GM19193 (cell line): ENCODE measurements around the gene CHMP6.

ENCODE experiments used
- POLR2A ChIP-seq: IDR thresholded peaks from 4 replicates; pipeline ENCODE4 v1.6.1; 2011; ENCODE audit not compliant: insufficient read depth, insufficient read length; ENCODE audit errors: extremely low read depth

CHMP6 gene

DNA sequence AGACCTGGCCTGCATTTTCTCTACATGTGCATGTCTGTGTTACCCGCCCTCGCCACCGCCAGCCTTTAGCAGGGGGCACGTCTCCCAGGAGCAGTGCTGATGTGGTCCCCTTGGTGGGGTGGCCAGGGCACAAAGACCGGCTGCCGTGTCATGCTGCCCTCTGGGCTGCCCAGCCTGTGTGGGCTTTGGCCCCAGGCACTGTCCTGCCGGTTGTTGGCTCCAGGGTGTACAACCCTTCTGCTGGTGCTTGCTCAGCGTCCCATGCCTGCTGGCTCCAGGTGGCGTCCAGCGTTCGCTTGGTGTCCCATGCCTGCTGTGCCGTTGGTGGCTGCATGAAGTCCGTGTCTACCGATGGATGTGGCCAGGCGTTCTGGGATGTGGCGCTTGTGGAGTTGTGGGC is 47.5 kb downstream of the CHMP6 start:
- no peak for TF ChIP-seq POLR2A

DNA sequence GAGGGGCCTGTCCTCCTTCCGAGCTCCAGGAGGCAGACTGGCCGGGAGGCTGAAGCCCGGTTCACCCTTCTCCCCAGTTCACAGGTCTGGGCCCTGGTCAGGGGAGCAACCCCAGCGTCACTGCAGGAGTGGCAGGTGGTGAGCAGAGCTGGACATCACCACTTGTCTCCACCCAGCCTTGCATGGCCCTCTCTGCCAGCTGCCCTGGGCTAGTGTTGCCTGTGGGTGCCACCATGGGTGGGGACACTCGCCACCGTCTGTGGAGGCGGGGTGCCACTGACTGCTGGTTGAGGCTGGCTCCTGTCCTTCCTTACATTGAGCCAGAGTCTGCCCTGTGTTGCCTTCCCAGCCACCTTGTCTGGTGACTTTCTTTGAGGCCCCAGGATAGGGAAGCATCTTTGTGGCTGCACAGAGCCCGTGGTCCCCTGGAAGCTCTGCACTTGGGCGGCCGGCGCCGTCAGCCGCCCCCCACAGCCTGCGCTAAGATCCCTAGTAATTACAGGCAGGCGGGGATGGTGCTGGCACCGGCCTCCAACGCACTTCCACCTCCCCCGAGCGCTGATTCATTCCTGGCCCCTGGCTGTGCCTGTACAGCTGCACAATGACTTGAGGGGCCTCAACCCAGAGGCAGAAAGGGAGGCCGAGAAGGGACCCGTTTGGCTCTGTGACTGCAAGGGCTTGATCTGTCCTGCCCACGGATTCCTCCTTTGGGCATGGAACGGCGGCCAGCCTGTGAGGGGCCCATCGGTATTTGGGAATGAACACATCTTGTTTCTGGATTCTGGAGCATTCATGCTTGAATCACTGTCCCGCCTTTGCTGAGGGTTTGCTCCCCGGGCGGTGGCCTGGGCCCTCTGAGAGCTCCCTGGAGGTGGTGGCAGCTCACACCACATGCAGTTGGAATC is 48.5 kb downstream of the CHMP6 start:
- TF ChIP-seq POLR2A = no peak

DNA sequence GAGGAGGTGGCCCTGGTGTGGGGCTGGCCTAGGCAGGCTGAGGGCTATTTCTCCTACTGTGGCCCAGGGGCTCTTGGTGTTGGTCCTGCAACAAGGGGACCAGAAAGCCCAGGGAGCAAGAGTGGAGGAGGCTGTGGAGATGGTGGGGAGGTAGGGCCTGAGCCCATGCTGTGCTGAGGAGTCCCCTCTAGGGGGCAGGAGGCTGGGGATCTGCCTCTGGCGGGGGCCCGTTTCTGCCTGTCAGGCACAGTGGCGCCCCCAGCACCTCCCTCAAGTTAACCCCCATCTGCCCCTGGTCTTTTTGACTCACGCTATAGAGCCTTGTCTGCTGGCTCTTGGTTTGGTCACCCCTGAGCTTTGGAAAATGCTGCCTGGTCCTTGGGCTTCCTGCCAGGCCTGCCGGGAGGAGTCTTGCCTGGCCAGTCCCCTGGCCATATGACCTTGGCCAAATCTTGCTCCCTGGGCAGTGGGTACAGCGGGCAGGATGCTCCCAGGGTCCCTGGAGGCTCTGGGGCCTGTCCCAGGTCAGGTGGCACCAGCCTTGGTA is 49.2 kb downstream of the CHMP6 start:
- TF ChIP-seq POLR2A = no peak

DNA sequence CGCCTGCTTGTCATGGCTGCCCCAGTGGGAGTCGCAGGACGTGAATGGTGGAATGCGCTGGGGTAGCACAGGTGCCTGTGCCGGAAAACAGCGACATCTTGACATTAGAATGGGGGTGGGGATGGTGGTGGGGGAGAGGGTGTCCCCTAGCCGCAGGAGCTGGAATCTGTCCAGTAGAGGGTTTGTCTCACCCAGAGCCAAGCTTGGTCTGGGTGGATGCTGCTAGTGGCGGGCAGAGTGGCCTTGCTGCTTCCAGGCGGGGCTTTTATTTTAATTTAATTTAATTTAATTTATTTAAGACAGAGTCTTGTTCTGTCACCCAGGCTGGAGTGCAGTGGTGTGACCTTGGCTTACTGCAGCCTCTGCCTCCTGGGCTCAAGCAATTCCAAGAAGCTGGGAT is 51.0 kb downstream of the CHMP6 start:
- no peak for TF ChIP-seq POLR2A

DNA sequence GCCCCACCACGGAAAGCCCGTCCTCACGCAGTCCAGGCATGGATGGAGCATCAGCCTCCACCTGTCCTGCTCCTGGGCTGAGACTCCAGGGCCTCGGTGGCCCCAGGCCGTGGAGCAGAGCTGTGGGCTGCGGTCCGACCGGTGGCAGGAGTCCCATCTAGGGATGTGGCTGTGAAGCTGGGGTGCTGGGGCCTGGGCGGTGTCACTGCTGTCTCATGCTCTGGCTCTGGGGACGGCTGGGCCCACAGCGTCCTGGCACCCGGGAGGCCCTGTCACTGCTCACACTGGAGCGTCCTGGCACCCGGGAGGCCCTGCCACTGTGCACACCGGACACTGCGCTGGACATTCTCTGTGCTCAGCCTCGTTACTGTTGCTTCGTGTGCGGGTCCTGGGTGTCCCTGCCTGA is 51.7 kb downstream of the CHMP6 start:
- TF ChIP-seq POLR2A = no peak

DNA sequence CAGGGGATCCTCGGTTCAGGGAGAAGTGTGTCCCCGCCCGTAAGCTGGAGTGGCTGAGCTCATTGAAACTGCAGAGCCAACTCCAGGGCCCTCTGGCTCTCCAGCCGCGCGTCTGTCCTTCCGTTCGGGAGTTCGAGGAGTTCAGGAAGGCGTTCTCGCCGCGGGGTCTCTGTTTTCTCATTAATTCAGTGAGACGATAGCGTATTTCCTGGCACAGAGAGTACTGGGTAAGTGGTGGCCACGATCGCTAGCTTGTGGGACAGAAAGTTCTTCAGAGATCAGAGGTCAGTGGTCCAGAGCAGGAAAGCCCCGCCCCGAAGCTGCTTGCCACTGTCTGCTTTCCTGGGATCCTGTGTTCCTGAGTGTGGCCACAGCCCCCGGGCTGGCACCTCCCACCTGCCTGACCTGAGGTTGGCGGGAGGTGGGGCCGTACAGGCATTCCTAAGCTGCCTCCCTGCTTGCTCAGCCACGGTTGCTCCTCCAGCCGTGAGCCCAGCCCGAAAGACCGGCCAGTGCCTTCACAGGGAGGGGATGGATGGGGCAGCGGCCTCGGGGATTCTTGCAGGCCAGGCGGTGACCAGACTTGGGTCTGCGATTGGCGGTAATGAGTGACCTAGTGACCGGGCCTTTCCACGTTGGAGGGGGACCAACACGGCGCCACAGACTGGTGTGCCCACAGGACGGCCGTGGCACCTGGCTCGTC is 52.2 kb downstream of the CHMP6 start:
- no peak for TF ChIP-seq POLR2A

DNA sequence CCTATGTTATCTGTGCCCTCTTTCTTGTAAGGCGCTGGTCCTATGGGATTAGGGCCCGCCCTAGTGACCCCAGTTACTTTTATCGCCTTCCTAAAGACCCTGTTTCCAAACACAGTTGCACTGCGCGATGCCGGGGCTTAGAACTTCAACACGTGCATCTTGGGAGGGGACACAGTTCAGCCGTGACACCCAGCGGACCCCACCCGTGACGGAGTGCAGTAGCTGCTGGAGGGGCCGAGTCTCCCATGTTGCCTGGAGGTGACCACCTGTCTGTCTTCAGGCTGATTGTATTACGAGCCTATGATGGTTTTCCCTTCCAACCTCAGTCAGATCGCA is 52.8 kb downstream of the CHMP6 start:
- no peak for TF ChIP-seq POLR2A

DNA sequence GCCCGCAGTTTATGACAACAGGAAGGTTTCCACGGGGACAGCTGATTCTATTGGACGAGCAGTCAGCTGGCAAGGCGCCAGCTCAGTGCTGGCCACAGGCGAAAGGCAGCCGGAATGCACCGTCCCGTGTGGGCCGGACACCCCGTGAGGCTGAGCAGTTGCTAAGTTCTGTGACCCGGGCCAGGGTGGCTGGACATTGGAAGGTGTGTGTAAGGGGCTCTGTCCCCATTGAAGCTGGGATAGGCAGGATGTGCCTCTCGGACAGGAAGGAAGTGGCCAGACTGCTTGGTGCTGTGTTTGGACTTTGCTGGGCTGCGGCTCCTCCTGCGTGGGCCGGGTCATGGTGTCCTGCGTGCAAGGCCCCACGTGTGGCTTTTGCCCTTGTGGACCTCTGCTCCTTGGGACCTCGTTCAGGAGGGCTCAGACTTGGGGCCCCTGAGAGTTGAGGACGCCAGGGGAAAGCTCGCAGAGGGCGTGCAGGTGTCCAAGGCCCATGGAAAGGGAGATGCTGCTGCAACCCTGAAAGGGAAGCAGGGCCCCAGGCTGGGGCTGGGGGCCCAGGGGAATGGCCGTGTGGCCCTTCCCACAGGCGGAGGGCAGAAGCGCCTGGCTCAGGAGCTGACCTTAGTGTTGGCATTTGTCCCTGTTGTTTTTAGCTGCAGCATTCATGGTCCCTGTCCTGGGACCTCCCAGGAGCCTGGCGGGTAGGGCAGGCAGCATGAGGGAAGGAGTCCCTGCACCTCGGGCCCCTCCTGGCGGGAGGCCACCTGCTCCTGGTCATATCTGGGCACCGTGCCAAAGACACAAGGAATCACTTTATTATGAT is 53.3 kb downstream of the CHMP6 start:
- TF ChIP-seq POLR2A = no peak

DNA sequence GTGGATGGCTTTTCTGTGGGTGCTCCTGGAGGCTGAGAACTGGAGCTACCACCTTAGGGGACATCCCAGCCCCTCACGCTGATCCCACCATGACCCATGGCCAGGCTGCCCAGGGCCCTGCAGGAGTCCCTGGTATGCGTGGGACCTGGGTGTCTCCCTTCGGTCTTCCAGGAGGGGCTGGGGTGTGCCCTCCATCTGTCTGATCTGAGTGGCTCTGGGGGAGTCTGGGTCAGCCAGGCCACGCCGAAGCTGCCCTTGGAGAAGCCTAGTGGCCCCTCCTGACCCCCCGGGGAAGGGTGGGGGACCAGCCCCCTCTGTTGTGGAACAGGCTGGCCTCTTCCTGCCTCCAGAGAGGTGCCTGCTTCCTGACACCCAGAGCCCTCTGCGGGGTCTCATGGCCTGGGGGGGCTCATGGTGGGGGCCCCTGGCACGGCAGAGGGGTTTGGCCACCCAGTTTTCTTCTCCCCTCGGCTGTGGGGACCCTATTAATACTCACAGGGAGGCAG is 54.0 kb downstream of the CHMP6 start:
- TF ChIP-seq POLR2A = no peak

DNA sequence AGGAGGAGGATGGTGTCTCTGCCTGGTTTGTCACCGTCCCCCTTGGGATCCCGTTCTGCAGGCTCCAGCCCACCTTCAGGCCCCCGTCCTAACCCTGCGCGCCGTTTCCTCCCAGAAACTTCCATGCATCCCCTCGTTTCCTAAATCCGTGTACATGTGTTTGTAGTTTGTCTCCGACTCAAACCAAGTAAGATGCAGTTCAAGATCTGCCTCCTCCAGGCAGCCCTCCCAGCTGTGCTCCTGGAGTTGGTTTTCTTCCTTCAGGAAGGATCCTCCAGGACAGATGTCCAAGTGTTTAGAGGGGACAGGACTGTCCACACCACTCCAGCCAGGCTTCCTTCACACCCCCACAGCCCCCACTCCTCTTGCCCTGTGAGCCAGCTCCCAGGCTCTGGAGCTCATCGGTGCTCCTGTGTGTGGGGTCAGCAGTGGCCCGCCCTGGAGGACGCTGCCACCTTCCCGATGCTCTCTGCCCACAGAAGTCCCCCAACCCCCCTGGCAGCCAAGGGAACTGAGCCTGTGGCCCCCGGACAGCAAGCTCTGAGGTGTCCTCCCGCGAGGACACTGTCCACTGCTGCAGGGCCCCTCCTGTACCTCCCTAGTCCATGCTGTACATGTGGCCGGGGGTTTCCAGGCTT is 54.6 kb downstream of the CHMP6 start:
- TF ChIP-seq POLR2A = no peak

DNA sequence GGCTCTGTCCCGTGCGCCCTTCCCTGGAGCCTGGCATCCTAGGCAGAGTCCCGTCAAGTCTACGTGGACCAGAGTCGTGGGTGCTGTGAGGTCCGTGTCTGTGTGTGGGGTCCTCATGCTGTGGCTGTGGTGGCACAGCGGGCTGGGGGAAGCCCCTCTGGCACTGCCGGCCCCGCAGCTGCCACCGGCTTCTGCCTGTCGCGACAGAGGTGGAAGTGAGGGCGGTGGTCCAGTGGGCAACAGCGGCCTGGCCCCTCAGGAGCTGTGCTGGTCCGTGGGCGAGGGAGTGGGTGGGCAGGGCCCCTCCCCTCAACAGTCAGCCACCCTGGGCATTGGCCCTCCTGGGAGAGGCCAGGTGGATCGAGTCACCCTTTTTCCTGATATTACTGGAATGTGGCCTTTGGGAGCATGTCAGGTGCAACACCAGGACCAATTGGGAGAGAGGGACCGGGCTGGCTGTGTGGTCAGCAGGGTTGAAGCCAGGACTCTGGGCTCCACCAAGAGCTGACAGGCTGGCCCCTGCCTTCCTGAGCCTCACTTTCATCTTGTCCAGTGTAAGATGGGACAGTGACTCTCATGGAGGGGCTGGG is 55.2 kb downstream of the CHMP6 start:
- TF ChIP-seq POLR2A = no peak

DNA sequence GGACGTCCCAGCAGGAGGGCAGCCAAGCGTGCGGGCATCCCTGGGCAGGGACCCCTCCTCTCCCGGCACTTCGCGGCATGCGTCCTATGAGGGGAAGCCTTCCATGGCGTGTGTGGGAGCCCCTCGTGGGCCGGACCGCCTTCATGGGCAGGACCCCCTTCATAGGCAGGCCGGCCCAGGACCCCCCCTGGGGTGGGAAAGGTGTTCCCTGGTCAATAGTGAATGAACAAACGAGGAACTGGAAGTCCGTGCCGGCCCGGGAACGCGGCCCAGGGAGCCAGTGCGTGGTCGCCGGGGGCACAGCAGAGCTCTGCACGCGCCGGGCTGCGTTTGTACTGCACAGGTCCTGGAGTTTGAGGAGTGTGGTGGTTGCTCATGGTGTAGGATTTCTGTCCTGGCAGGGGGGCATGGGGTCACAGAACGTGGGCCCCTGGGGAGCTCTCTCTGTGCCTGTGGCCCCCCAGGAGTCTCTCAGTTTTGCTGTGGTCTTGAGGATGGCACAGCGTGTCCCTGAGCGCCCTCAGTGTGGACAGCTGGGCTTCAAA is 57.3 kb downstream of the CHMP6 start:
- no peak for TF ChIP-seq POLR2A

DNA sequence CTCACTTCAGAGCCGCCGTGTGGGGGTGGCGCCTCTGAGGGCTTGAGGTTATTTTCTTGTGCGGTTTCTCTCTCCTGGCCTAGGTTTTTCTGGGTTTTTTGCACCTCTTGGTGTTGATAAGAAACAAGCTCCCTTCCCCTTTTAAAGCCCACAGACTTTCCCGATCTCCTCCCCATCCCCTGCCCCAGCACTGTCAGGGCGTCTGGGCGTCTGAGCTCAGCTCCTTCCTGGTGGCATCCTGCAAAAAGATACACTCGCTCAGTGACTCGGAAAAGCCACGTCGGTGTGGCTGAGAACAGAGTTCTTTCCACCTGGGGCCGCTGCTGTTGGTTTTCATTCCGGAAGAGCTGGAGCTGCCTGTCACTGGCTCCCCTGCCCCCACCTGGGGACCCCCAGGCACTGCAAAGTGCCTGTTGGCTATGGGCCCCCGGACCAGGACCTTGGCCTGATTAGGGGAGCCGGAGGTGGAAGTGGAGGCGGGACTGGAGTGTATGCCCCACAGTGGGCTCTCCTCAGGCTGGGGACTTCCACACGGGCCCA is 57.8 kb downstream of the CHMP6 start:
- no peak for TF ChIP-seq POLR2A
